H1 (cell line): Measurements from ENCODE around the gene NCF4. TPM values are rescaled to one million over a fixed set of nuclear protein-coding genes. Genes with fewer than 3 reads are reported as not detected.

Experiments
- CHD7 ChIP-seq: fragments of 300-600 bp; sonication (generic); IDR thresholded peaks from 2 replicates; pipeline ENCODE4 v1.7.1; 2012; ENCODE audit warnings: low read length, moderate library complexity, mild to moderate bottlenecking, inconsistent platforms; ENCODE audit not compliant: insufficient replicate concordance
- CREB1 ChIP-seq: IDR thresholded peaks from 2 replicates; pipeline ENCODE4 v1.6.1; 2012; ENCODE audit warnings: inconsistent platforms
- EGR1 ChIP-seq: IDR thresholded peaks from 2 replicates; pipeline ENCODE4 v1.6.1; 2011; ENCODE audit warnings: low read depth, low read length, borderline replicate concordance
- polyA plus RNA-seq, 7 experiments: library from polyadenylated mRNA; depleted of rRNA in 3 of 7; stranded (reverse) in 5 of 7; unstranded in 2 of 7; fragments of >200 nt in 5 of 7; fragments of 200-250 nt in 2 of 7; gene quantifications; 1 replicate in 5 of 7; 2 replicates in 1 of 7; 4 replicates in 1 of 7; pipeline versions ENCODE4 v1.2.1 to v1.2.3, GENCODE V29; 2011 to 2013; ENCODE audit warnings: missing spikeins in 2 of 7, mixed read lengths in 2 of 7
- total RNA-seq: library from RNA; stranded (reverse); fragmentation: NEBNext Ultra II Directional; extraction: Animal tissue kit (Norgen Biotek cat#: 25700); gene quantifications from 2 replicates; pipeline ENCODE4 v1.2.1, GENCODE V29; 2021

Gene NCF4
- total and polyA plus RNA-seq, 2 of the 8 experiments (the other 6 are each of a cell fraction or from before 2014, with no cell fraction given), result 0.20 TPM; not detected in 1

- TF ChIP-seq CHD7 (no peak), EGR1 (no peak), CREB1 (no peak)
Observed at GRCh38 chr22:36839356-36840073, 21.3 kb upstream of the NCF4 start (continued).
